ENCODE measurements around the gene PDPN.

Gene PDPN

DNA sequence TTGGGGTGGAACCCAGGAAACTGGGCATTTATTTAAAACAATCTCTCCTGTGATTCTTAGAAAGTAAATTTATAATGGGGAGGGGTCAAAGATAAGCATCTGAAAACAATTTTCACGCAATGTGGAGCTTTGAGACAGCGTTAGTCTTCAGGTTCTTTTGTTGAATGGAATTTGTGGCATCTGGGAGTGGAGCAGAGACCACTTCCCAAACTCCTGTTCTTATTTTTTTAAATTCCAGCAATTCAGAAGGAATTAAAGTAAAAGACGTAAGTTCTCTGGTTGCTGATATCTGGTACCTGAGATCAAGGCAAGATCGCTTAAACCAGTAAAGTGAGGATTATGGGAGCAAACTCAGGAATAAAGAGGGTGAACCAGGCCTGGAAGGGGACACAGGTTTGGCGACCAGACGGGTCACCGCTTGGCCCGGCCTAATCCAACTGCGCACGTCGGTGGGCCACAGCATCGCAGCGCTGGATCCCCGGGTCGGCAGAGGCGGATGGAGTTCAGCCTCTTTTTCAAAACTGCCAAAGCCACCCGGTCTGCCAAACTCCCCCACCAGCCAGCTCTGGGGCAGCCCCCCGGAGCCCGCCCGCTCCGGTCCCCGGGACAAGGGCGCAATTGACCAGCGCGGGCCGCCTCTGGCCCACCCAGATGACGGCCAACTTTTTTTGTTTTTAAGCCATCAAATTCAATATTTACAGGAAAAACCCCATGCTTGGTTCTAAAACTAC lies 754 bp upstream of the PDPN start:
- TF ChIP-seq POLR2AphosphoS5 (IDR thresholded peaks at IDR 0.05; ENCODE audit: low read depth, low read length) (no peak), POLR2A (IDR thresholded peaks at IDR 0.05; ENCODE audit: low read depth, low read length) (no peak), TAF1 (IDR thresholded peaks at IDR 0.05; ENCODE audit: borderline replicate concordance, low read depth, low read length) (no peak)
- FAIRE-seq (no peak), DNase-seq (ENCODE audit: insufficient read length) (no peak)

DNA sequence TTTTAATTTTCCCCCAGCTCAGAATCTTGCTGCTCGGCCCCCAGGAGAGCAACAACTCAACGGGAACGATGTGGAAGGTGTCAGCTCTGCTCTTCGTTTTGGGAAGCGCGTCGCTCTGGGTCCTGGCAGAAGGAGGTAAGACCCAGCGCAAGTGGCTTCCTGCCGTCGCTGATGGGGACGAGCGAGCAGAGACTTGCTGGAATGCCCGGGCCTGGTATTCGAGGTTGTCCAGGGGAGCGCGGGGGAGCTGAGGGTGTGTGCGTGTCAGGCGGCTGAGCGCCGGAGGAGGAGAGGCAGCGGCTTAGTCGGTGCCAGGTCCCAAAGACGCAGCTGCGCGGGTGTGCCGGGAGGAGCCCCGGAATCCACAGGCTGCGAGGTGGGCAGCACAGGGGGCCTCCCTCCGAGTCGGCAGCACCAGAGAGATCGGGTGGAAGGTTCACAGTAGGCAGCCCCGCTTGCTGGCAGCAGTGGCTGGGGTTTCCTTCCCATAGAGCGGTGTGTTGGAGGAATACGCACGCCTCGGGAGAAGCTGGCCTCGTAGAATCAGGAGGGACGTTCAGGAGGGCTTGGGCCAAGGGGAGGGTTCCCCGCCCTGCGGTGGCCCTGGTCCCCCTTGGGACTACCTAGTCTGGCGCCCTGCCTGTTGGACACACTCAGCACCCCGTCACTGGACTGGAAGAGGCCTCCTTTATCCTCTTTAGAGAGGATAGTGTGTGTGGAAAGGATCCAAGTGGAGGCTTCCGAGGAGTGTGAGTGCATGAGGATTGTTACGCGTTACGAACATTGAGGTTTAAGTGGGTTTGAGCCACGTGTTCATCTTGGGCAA lies 547 bp downstream of the PDPN start:
- TF ChIP-seq TAF1 (IDR thresholded peaks at IDR 0.05; ENCODE audit: borderline replicate concordance, low read depth, low read length) (no peak), POLR2AphosphoS5 (IDR thresholded peaks at IDR 0.05; ENCODE audit: low read depth, low read length) (no peak)
- no peak for FAIRE-seq
- no peak for DNase-seq (ENCODE audit: insufficient read length)

DNA sequence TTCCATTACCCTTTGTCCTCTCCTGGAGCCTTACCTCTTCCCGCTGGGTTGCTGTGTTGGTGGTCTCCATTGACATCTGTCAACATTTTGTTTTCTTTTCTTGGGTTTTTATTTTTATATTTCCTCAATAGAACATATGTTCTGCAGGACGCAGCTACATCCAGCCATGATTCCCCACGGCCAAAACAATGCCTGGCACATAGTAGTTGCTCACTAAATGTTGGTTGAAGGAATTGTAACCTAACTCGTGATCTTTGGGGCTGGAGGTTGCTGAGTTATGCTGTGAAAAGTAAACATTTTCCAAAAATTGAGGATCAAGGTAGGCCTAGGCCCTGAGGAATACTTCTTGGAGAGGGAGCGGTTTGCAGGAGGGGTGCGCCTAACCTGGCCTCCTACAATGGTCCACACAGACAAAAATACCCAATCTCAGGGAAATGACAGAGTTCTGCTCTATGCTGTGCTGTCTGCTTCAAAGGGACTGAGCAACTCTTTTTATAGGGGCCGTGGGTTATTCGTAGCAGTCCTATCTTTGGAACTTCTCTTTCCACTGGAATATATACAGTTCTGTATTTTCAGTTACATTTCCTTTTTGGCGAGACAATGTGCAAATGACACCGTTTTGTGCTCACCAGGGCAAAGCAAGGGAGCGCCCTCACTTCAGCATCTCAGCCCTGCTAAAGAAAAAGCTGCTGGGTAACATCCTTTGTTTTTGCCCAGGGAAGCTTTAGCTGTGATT lies 1.4 kb downstream of the PDPN start:
- no peak for TF ChIP-seq POLR2A (IDR thresholded peaks at IDR 0.05; ENCODE audit: low read depth, low read length)
- TF ChIP-seq POLR2AphosphoS5 (IDR thresholded peaks at IDR 0.05; ENCODE audit: low read depth, low read length), result no peak
- TF ChIP-seq TAF1 (IDR thresholded peaks at IDR 0.05; ENCODE audit: borderline replicate concordance, low read depth, low read length), result no peak
- DNase-seq (ENCODE audit: insufficient read length) (no peak), FAIRE-seq (no peak)

DNA sequence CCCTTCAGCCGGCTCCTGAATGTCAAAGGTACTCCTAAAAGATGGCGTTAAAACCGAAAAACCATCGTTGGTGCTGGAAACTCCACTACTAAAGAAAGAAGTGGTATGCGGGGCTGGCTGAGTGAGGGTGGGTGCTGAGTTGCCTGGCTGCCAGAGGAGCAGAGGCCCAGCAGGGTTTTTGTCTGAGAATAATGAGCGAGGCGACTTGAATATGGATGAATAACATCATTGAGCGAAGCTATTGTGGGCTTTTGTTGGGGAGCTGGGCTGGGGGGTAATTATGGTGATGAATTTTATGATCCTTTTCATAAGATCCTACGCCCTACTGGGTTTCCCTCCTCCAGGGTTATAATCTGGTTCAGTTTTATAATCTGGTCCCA lies 2.0 kb downstream of the PDPN start:
- no peak for TF ChIP-seq POLR2AphosphoS5 (IDR thresholded peaks at IDR 0.05; ENCODE audit: low read depth, low read length)
- TF ChIP-seq POLR2A (IDR thresholded peaks at IDR 0.05; ENCODE audit: low read depth, low read length), result no peak
- no peak for TF ChIP-seq TAF1 (IDR thresholded peaks at IDR 0.05; ENCODE audit: borderline replicate concordance, low read depth, low read length)
- DNase-seq (ENCODE audit: insufficient read length) (no peak), FAIRE-seq (no peak)

DNA sequence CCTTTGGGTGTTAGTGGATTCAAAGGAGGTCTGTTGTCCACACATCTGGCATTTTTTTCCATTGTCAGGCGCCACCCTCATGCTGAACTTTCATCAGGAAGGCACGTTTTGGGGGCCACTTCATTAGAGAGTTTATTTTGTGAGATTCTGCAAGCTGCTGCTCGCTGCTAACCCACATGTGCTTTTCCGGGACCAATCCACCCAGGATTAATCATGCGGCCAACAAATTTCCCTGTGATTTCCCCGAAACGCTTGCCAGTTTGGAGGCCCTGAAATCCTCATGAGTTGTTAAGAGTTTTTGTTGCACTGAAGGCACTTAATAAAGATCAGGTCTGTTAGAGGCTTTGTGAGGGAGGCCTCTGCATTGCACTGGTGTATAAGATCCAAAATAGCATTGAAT lies 2.4 kb downstream of the PDPN start:
- FAIRE-seq (no peak), DNase-seq (ENCODE audit: insufficient read length) (no peak)
- TF ChIP-seq TAF1 (IDR thresholded peaks at IDR 0.05; ENCODE audit: borderline replicate concordance, low read depth, low read length) (no peak), POLR2A (IDR thresholded peaks at IDR 0.05; ENCODE audit: low read depth, low read length) (no peak), POLR2AphosphoS5 (IDR thresholded peaks at IDR 0.05; ENCODE audit: low read depth, low read length) (no peak)

DNA sequence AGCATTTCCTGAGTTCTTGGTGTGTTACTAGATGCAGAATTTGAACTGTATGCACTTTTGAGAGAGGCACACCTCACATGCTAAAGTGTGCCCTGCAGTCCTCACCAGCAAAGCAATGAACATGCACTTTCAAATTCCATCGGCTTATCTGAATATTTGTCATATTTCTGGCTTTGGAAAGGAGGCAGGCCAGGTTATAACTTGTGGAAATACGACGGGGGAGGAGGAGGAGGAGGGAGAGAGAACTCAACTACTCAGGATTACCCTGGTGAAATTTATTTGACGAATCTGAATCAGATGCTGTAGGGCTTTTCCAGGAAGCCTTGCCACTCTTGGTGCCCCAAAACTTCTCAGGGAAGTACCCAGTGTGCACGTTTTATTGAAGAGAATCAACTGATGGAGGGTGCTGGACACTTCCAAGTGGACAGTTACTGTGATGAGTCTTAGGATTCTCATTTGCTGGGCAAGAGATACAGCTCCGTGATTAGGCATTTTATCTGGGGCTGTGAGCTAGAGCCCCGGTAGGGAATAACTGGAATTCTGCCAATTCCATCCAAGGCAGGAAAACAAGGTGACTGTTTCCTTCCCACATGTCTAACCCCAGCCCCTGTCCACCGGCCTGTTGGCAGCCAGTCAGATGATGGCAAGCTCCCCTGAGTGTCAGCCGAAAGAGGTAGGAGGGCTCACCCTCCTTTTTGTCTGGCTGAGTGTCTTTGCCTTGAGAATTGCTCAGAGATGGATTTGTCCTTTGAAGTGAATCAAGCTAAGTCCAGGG lies 3.8 kb downstream of the PDPN start:
- no peak for DNase-seq (ENCODE audit: insufficient read length)
- FAIRE-seq, result no peak
- TF ChIP-seq POLR2A (IDR thresholded peaks at IDR 0.05; ENCODE audit: low read depth, low read length) (no peak), POLR2AphosphoS5 (IDR thresholded peaks at IDR 0.05; ENCODE audit: low read depth, low read length) (no peak), TAF1 (IDR thresholded peaks at IDR 0.05; ENCODE audit: borderline replicate concordance, low read depth, low read length) (no peak)

DNA sequence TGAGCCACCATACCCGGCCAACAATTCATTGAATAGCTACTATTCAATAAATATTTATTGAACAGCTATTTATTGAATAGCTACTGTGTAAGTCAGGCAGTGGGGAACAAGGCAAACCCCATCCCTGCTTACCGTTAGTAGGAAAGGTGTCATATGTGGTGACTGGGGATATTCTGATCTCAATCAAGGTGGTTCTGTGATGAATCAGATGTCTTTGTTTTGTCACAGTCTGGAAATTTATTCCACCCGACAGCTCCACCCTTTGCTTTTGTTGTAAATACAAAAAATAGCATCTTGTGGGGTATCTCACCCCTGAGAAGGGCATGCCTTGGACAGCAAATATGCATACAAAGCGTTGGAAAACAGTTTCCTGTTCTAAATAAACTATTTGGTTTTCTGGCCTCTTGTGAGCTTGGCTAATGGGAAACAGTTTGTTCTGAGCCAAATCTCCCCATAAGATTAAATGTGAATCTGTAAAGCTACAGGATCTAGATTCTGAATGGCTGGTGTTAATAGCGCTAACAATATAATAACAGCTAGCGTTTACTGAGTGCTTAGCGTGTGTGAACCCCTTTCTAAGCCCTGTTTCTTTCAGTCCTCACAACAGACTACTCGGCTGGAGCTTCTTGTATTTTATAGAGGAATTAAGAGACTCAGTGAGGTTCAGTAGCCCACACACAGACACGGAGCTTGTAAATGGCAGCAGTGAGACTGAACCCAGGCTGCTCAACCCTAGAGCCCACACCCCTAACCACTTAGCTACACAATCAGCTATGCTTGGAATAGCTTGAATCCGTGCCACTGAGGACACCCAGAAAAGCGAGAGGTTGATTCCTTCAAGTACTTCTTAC lies 5.5 kb downstream of the PDPN start:
- DNase-seq (ENCODE audit: insufficient read length) (no peak), FAIRE-seq (no peak)
- TF ChIP-seq POLR2A (IDR thresholded peaks at IDR 0.05; ENCODE audit: low read depth, low read length) (no peak), POLR2AphosphoS5 (IDR thresholded peaks at IDR 0.05; ENCODE audit: low read depth, low read length) (no peak), TAF1 (IDR thresholded peaks at IDR 0.05; ENCODE audit: borderline replicate concordance, low read depth, low read length) (no peak)

DNA sequence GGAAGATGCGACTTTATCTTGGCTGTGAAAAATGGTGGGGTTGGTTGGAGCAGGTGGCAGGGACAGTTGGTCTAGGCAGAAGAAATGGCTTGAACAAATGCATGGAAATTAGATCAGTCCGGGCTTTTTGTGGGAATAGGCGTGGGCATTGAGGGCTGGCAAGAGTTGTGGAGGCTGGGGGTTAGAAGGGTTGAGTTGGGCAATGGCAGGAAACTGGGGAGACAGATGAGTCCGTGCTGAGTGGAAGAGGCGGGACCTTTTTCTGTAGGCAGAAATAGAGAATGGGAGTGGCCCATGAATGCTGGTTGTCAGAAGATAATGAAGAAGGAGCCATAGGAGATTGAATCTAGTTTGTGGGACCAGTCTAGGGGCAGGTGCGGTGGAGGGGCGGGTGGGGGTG lies 6.9 kb downstream of the PDPN start:
- DNase-seq (ENCODE audit: insufficient read length), result no peak
- TF ChIP-seq POLR2AphosphoS5 (IDR thresholded peaks at IDR 0.05; ENCODE audit: low read depth, low read length), result no peak
- FAIRE-seq, result no peak

DNA sequence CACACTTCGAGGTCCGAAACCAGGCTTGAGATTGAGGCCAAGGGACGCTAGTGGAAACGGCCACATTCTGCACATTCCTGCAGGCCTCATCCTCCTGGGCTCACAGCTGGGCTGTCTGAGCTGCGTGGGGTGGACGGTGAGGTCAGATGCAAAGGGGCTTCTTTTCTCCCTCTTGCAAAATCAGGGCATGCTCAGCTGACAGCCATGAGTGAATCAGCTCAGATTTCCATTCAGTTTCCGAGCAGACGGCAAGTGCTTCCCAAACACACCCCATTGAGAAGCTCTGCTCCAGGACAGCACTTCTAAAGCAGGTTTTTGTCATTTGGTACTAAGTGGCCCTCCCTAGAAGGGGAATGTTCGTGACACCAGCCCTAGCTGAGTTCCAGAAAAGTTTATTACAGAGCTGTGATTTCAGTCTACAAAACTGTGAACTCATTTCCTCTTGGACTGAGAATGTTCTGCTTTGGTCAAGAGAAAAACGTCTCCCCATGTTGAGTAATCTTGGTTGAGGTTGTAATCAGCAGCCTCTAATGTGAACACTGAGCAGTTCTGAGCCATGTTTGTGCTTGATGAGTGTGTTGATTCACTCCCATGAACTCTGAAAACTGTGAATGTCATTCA lies 10.0 kb downstream of the PDPN start:
- FAIRE-seq (no peak), DNase-seq (ENCODE audit: insufficient read length) (no peak)
- TF ChIP-seq POLR2A (IDR thresholded peaks at IDR 0.05; ENCODE audit: low read depth, low read length) (no peak), TAF1 (IDR thresholded peaks at IDR 0.05; ENCODE audit: borderline replicate concordance, low read depth, low read length) (no peak), POLR2AphosphoS5 (IDR thresholded peaks at IDR 0.05; ENCODE audit: low read depth, low read length) (no peak)

DNA sequence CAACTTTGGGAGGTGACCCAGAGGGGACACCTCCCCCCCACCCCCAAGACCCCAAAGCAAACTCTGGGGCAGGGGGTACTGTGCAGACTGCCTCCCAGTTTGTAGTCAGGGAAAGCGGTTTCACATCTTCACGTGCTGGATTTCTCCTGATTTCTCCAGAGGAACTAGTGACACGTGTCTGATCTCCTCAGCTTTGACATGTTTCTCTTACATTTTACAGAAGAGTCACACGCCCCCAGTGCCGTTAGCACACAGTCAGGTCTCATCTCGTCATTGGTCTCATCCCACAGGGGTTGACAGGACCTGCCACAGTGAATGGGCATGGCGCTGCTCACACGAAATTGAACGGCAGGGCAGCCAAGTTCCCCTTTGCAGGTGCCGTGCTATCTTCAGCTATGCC lies 11.8 kb downstream of the PDPN start:
- FAIRE-seq (no peak), DNase-seq (ENCODE audit: insufficient read length) (no peak)
- TF ChIP-seq POLR2AphosphoS5 (IDR thresholded peaks at IDR 0.05; ENCODE audit: low read depth, low read length) (no peak), POLR2A (IDR thresholded peaks at IDR 0.05; ENCODE audit: low read depth, low read length) (no peak), TAF1 (IDR thresholded peaks at IDR 0.05; ENCODE audit: borderline replicate concordance, low read depth, low read length) (no peak)

All from GM12892 (cell line).